KG1 (cell line): Measurements from ENCODE around the gene ZNF438.
"Not testable (repeated sequence)": the region's sequence is repeated elsewhere in the genome, so short reads cannot be mapped to it uniquely, and the experiment has no call there.

Source experiments
- DNase-seq: peaks from one replicate; lab custom pipeline; 2025; lab: John Stamatoyannopoulos, UW

The ZNF438 gene

GRCh38 chr10:30935078-30935477 lies 96.6 kb downstream of the ZNF438 start:
- no peak for DNase-seq

- no peak for DNase-seq
These were observed 100.6 kb downstream of the ZNF438 start for GRCh38 chr10:30931094-30931493.

- DNase-seq: no peak
These were observed 101.7 kb downstream of the ZNF438 start for GRCh38 chr10:30929901-30930520.

- DNase-seq: not testable (repeated sequence)
These were observed 102.3 kb downstream of the ZNF438 start for GRCh38 chr10:30929311-30929729.

GRCh38 chr10:30928742-30929141 lies 102.9 kb downstream of the ZNF438 start:
- no peak for DNase-seq

- DNase-seq: no peak
These were observed 113.0 kb downstream of the ZNF438 start for GRCh38 chr10:30918651-30919050.

GRCh38 chr10:30917789-30918188 lies 113.9 kb downstream of the ZNF438 start:
- no peak for DNase-seq

- no peak for DNase-seq
These were observed 114.6 kb downstream of the ZNF438 start for GRCh38 chr10:30917067-30917466.

- DNase-seq: no peak
These were observed 116.5 kb downstream of the ZNF438 start for GRCh38 chr10:30915146-30915545.

- no peak for DNase-seq
These were observed 120.3 kb downstream of the ZNF438 start for GRCh38 chr10:30911303-30911863.

- no peak for DNase-seq
These were observed 128.1 kb downstream of the ZNF438 start for GRCh38 chr10:30903397-30904138.

- no peak for DNase-seq
These were observed 128.9 kb downstream of the ZNF438 start for GRCh38 chr10:30902621-30903396.

GRCh38 chr10:30901487-30901886 lies 130.2 kb downstream of the ZNF438 start:
- not testable (repeated sequence) for DNase-seq

- DNase-seq: no peak
These were observed 132.7 kb downstream of the ZNF438 start for GRCh38 chr10:30898964-30899363.

GRCh38 chr10:30897547-30897946 lies 134.1 kb downstream of the ZNF438 start:
- no peak for DNase-seq

GRCh38 chr10:30897048-30897447 lies 134.6 kb downstream of the ZNF438 start:
- DNase-seq: no peak

GRCh38 chr10:30894221-30894620 lies 137.4 kb downstream of the ZNF438 start:
- no peak for DNase-seq

- no peak for DNase-seq
These were observed 138.5 kb downstream of the ZNF438 start for GRCh38 chr10:30893208-30893607.

GRCh38 chr10:30887839-30888238 lies 143.8 kb downstream of the ZNF438 start:
- no peak for DNase-seq

GRCh38 chr10:30885423-30885822 lies 146.2 kb downstream of the ZNF438 start:
- DNase-seq: no peak

GRCh38 chr10:30883751-30884150 lies 147.9 kb downstream of the ZNF438 start:
- no peak for DNase-seq

GRCh38 chr10:30883116-30883515 lies 148.5 kb downstream of the ZNF438 start:
- DNase-seq: no peak

- DNase-seq: no peak
These were observed 149.4 kb downstream of the ZNF438 start for GRCh38 chr10:30882281-30882680.
